HL-60 (cell line): ENCODE measurements around the gene FAM98C.

Experiments
- GABPA ChIP-seq: IDR thresholded peaks from 2 replicates; pipeline ENCODE4 v1.6.1; 2012; ENCODE audit warnings: low read depth
- POLR2AphosphoS5 ChIP-seq: IDR thresholded peaks from 2 replicates; pipeline ENCODE4 v1.6.1; 2012; ENCODE audit warnings: low read depth
- SPI1 ChIP-seq: IDR thresholded peaks from 2 replicates; pipeline ENCODE4 v1.6.1; 2012; ENCODE audit warnings: low read depth, mild to moderate bottlenecking, borderline replicate concordance
- TF ChIP-seq, protein P1 (sequence below): IDR thresholded peaks from one replicate; pipeline ENCODE4 v1.5.1; 2011; ENCODE audit warnings: low read length, control low read depth, inconsistent platforms; ENCODE audit not compliant: insufficient read depth
- TF ChIP-seq, protein P2 (sequence below): IDR thresholded peaks from 2 replicates; pipeline ENCODE4 v1.6.1; 2012; ENCODE audit warnings: low read depth; ENCODE audit not compliant: insufficient replicate concordance

DNA sequence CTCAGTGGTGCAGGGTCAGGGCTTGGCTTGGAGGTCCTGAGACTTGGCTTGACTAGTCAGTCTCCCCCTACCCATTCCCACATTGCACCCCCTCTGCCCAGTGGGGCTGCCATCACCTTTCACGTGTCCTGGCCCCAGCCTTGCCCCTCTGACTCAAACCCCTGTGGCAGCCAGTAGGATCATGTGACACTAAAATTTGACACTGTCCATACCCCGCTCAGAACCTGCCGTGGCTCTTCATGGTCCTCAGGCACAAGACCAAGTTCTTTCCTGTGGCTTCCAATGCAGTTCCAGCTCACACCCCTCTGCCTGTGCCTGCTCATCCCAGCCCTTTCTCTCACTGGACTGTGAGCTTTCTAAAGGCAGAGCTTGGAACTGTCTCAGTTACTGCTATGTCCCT, 26.3 kb upstream of the FAM98C start:
- no peak for TF ChIP-seq POLR2AphosphoS5
- TF ChIP-seq, protein P1, sequence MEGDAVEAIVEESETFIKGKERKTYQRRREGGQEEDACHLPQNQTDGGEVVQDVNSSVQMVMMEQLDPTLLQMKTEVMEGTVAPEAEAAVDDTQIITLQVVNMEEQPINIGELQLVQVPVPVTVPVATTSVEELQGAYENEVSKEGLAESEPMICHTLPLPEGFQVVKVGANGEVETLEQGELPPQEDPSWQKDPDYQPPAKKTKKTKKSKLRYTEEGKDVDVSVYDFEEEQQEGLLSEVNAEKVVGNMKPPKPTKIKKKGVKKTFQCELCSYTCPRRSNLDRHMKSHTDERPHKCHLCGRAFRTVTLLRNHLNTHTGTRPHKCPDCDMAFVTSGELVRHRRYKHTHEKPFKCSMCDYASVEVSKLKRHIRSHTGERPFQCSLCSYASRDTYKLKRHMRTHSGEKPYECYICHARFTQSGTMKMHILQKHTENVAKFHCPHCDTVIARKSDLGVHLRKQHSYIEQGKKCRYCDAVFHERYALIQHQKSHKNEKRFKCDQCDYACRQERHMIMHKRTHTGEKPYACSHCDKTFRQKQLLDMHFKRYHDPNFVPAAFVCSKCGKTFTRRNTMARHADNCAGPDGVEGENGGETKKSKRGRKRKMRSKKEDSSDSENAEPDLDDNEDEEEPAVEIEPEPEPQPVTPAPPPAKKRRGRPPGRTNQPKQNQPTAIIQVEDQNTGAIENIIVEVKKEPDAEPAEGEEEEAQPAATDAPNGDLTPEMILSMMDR, result no peak
- TF ChIP-seq, protein P2, sequence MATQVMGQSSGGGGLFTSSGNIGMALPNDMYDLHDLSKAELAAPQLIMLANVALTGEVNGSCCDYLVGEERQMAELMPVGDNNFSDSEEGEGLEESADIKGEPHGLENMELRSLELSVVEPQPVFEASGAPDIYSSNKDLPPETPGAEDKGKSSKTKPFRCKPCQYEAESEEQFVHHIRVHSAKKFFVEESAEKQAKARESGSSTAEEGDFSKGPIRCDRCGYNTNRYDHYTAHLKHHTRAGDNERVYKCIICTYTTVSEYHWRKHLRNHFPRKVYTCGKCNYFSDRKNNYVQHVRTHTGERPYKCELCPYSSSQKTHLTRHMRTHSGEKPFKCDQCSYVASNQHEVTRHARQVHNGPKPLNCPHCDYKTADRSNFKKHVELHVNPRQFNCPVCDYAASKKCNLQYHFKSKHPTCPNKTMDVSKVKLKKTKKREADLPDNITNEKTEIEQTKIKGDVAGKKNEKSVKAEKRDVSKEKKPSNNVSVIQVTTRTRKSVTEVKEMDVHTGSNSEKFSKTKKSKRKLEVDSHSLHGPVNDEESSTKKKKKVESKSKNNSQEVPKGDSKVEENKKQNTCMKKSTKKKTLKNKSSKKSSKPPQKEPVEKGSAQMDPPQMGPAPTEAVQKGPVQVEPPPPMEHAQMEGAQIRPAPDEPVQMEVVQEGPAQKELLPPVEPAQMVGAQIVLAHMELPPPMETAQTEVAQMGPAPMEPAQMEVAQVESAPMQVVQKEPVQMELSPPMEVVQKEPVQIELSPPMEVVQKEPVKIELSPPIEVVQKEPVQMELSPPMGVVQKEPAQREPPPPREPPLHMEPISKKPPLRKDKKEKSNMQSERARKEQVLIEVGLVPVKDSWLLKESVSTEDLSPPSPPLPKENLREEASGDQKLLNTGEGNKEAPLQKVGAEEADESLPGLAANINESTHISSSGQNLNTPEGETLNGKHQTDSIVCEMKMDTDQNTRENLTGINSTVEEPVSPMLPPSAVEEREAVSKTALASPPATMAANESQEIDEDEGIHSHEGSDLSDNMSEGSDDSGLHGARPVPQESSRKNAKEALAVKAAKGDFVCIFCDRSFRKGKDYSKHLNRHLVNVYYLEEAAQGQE, result no peak
- no peak for TF ChIP-seq GABPA
- no peak for TF ChIP-seq SPI1
